NCI-H1092 treated with DMSO at 0.1 percent for 48 hours (cell line): ENCODE measurements around the gene AEN.

Experiments used
- DNase-seq: peaks from one replicate; lab custom pipeline; 2025; lab: John Stamatoyannopoulos, UW

Gene AEN

GRCh38 chr15:88613074-88613944, 7.8 kb upstream of the AEN start:
- no peak for DNase-seq

- no peak for DNase-seq
These were observed 5.6 kb upstream of the AEN start for GRCh38 chr15:88615303-88616107.

DNA sequence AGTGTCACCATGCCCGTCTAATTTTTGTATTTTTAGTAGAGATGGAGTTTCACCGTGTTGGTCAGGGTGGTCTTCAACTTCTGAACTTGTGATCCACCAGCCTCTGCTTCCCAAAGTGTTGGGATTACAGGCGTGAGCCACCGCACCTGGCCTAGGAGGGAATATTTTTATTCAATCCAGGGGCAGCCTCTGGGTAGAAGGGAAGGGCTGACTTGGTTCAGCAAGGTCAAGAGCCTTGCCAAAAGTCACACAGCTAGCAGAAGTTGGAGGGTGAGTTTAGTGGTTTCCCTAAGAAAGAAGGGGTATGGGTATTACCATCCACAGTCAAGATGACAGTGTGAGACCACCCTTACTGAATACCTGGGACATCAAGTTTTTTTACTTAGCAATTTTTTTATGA, 4.9 kb upstream of the AEN start:
- DNase-seq: no peak

DNA sequence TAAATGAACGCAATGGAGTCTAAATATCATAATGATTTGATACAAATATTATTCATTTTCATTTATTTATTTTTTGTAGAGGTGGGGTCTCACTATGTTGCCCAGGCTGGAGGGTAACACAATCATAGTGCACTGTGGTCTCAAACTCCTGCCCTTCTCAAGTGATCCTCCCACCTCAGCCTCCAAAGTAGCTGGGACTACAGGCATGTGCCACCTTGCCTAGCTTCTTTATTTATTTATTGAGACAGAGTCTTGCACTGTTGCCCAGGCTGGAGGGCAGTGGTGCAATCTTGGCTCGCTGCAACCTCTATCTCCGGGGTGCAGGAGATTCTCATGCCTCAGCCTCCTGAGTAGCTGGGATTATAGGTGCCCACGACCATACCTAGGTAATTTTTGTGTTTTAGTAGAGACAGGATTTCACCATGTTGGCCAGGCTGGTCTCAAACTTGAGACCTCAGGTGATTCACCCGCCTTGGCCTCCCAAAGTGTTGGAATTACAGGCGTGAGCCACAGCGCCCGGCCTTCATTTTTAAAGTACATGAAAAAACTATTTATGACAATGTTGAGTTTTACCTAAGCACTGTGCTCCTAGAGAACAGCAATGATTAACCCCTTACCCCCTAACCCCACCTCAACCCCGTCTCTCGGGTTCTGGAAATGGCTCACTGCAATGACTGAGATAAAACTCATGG, 4.0 kb upstream of the AEN start:
- no peak for DNase-seq

GRCh38 chr15:88617790-88618189, 3.4 kb upstream of the AEN start:
- DNase-seq: no peak

- DNase-seq: no peak
These were observed 2.5 kb upstream of the AEN start for GRCh38 chr15:88618686-88619085.

DNA sequence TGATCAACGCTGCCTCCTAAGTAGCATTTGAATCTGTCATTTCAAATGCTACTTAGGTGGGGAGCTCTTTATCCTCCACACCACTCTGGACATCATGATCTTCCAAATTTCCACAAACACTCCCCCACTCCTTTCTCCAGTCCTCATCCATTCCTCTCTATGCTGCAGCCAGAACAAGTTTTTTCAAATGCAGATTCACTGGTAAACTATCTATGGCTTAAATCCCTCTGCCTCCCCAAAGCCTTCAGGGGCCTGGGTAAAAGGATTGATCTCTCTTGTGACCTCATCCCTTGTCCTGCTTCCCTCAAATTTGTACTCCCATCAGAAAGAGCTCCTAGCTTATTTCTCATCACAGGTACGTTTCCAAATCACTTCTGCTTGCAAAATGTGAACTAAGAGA, 1.3 kb upstream of the AEN start:
- DNase-seq: no peak

GRCh38 chr15:88621789-88622604, 857 bp downstream of the AEN start:
- DNase-seq: no peak

DNA sequence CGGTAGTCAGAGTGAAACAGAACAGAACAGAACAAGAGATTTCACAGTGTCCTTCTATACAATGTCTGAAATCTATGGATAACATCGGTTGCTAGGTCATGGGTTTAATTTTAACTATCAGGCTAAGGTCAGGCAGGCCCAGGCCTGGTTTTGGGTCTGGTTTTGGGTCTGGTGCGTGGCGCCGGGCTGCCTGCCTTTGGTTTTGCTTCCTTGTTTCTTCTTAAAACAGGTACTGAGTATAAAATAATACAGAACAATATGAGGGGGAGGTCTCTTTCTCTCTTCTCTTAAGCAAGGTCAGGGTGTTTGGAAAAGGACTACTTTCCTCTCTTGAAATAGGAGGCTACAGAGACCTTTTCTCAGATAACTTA, 1.4 kb downstream of the AEN start:
- no peak for DNase-seq

- no peak for DNase-seq
These were observed 1.9 kb downstream of the AEN start for GRCh38 chr15:88623061-88623460.

- no peak for DNase-seq
These were observed 2.5 kb downstream of the AEN start for GRCh38 chr15:88623632-88624031.

DNA sequence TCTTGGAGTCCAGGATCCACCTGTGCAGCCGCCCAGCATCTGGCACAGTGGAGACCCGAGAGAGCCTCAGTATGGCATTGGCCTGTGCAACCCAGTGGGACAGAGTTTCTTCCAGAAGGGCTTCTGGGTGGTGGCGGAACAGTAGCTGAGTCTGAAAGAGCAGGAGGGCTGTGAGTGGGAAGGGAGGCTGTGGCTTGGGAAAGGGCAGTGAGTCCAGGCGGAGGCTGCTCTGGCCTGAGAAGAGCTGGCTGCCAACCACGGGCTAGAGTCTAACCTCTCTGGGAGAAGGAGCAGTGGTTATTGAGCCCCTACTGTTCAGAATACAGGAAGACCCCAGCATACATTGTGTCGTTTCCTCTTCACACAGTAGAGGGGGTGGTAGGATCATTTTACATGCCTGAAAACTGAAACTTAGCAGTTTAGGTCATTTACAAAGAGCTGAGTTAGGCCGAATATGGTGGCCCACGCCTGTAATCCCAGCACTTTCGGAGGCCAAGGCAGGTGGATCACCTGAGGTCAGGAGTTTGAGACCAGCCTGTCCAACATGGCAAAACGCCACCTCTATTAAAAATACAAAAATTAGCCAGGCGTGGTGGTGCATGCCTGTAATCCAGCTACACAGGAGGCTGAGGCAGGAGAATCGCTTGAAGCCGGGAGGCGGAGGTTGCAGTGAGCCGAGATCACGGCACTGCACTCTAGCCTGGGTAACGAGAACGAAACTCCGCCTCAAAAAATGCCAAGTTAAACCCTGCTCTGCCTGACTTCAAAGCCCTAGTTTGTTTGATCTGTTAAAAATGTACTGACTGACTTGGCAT, 3.2 kb downstream of the AEN start:
- no peak for DNase-seq

DNA sequence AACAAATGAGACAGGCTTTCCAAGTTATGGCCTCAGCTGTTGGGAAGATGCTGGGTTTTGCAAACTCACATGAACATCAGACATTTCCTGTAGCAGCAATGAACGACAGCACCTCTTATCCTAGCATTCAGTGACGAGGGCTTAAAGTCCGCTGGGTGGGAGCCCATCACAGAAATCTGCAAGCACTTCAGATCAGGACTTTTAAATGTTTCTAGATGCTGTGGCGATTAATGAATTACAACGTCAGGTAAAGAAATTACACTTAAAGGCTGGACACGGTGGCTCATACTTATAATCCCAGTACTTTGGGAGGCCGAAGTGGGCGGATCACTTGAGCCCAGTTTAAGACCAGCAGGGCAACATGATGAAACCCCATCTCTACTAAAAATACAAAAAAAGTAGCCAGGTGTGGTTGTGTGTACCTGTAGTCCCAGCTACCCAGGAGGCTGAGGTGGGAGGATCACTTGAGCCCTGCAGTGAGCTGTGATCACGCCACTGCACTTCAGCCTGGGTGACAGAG, 3.9 kb downstream of the AEN start:
- no peak for DNase-seq

DNA sequence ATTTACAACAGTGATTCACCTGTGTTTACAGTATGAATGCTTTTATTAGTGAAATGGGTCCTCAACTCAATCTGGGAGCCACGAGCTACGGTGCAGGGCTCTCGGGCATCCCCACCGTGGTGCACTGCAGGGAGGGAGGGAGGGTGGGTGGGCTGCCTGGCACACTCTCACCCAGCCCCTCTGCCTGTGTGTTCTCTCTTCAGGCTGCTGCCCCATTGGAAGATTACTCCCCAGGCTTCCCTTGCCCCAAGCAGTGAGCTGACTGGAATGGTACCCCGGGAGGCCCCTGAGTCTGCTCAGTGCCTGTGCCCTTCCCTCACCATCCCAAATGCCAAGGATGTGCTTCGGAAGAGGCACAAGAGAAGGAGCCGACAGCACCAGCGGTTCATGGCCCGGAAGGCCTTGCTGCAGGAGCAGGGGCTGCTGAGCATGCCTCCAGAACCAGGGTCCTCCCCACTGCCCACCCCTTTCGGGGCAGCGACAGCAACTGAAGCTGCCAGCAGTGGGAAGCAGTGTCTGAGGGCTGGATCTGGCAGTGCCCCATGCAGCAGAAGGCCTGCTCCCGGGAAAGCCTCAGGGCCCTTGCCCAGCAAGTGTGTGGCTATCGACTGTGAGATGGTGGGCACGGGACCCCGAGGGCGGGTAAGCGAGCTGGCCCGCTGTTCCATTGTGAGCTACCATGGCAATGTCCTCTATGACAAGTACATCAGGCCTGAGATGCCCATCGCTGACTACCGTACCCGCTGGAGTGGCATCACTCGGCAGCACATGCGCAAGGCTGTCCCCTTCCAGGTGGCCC, 5.0 kb downstream of the AEN start:
- no peak for DNase-seq

- no peak for DNase-seq
These were observed 6.3 kb downstream of the AEN start for GRCh38 chr15:88627463-88627862.

- no peak for DNase-seq
These were observed 7.0 kb downstream of the AEN start for GRCh38 chr15:88628018-88628654.

DNA sequence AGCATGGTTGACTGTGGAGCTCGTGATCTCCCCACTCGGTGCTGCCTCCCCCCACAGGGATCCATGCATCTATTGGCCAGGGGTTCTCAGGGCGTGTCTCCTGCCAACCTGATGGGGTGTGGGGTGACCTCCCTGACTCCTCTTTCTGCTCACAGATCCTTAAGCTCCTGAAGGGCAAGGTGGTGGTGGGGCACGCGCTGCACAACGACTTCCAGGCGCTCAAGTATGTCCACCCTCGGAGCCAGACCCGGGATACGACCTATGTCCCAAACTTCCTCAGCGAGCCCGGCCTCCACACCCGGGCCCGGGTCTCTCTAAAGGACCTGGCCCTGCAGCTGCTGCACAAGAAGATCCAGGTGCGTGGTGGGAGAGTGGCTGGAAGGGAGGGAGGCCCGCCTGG, 7.9 kb downstream of the AEN start:
- DNase-seq: no peak

DNA sequence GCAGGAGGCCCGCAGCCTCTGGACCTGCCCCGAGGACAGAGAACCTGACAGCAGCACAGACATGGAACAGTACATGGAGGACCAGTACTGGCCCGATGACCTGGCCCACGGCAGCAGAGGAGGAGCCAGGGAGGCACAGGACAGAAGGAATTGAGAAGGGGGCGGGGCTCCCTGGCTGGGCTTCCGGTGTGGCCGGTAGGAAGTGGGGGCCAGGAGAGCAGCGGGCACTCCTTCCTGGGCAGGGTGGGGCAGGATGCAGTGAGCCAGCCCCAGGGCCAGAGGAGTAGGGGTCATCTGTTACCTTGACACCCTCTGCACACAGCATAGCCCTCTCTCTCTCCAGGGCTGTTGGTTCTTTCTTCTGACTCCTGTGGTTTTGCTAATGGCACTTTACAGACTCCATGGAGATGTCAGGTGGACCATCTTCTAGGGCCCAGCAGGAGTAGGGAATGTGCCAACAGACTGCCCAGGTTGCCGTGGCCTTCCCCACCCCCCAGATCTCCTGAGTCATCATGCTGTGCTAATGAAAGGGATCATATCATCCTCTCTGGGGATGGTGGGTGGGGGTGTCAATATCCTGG, 9.1 kb downstream of the AEN start:
- DNase-seq: no peak

- DNase-seq: no peak
These were observed 9.8 kb downstream of the AEN start for GRCh38 chr15:88630798-88631463.
